Measurements from ENCODE around the gene MRPS2.
"Not testable (repeated sequence)": the region's sequence is repeated elsewhere in the genome, so short reads cannot be mapped to it uniquely, and the experiment has no call there.

MRPS2 gene

DNA sequence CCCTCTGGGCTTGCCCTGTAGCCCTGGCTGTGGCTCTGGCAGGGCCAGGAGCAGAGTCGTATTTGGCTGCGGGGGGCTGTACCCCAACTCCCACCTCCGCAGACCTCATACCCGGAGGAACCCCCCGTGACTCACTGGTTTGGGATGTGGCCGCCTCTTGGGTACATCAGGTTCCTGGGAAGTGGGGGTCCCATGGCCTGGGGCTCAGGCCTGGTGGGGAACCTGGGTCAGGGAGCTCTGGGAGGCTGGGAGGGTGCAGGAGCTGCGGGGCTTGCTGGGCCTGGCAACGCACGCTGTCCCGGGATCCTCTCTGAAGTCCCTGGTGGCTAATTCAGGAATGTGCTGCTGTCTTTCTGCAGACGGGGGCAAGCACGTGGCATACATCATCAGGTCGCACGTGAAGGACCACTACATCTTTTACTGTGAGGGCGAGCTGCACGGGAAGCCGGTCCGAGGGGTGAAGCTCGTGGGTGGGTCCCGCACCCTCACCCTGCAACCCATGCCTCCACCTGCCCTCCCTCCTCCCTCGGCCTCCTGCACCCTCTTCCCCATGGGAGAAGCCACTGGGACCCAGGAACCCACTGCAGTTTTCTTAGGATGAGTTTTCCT, 23.1 kb downstream of the MRPS2 start:
- no peaks in the 10 kb centered on the region for H3K36me3 ChIP-seq (ENCODE audit: control insufficient read depth in 5 of 5, insufficient read depth in 5 of 5, low read length in 5 of 5)
- H3K4me3 ChIP-seq (ENCODE audit: low read depth in 1 of 5, low read length in 5 of 5), result no peak overlapping the region
- no peak overlapping the region for H3K9ac ChIP-seq (ENCODE audit: low read length in 5 of 5)
- peaks cover 23 to 42% (median 36%) of the 10 kb centered on the region in 5 donors for H3K27me3 ChIP-seq (ENCODE audit: control insufficient read depth in 5 of 5, insufficient read depth in 4 of 5, low read length in 5 of 5)
- no peaks in the 10 kb centered on the region for H3K4me1 ChIP-seq (ENCODE audit: control insufficient read depth in 5 of 5, insufficient read depth in 5 of 5, low read length in 5 of 5)
- H3K9me3 ChIP-seq (ENCODE audit: control insufficient read depth in 5 of 5, low read length in 5 of 5), result no peaks in the 10 kb centered on the region
- H3K27ac ChIP-seq (ENCODE audit: low read depth, low read length), result no peak overlapping the region

- no peak overlapping the region for H3K4me3 ChIP-seq (ENCODE audit: low read depth in 1 of 5, low read length in 5 of 5)
- H3K9ac ChIP-seq (ENCODE audit: low read length in 5 of 5), result no peak overlapping the region
- H3K27ac ChIP-seq (ENCODE audit: low read depth, low read length), result no peak overlapping the region
- no peaks in the 10 kb centered on the region for H3K9me3 ChIP-seq (ENCODE audit: control insufficient read depth in 5 of 5, low read length in 5 of 5)
- H3K36me3 ChIP-seq (ENCODE audit: control insufficient read depth in 5 of 5, insufficient read depth in 5 of 5, low read length in 5 of 5), result no peaks in the 10 kb centered on the region
- H3K27me3 ChIP-seq (ENCODE audit: control insufficient read depth in 5 of 5, insufficient read depth in 4 of 5, low read length in 5 of 5), result peaks cover 23 to 42% (median 36%) of the 10 kb centered on the region in 5 donors
- H3K4me1 ChIP-seq (ENCODE audit: control insufficient read depth in 5 of 5, insufficient read depth in 5 of 5, low read length in 5 of 5), result no peaks in the 10 kb centered on the region
Measured at GRCh38 chr9:135524130-135524861, 23.8 kb downstream of the MRPS2 start.

GRCh38 chr9:135525241-135526088, 25.0 kb downstream of the MRPS2 start:
- H3K27ac ChIP-seq (ENCODE audit: low read depth, low read length), result no peak overlapping the region
- H3K27me3 ChIP-seq (ENCODE audit: control insufficient read depth in 5 of 5, insufficient read depth in 4 of 5, low read length in 5 of 5), result peaks cover 24 to 43% (median 36%) of the 10 kb centered on the region in 5 donors
- H3K4me3 ChIP-seq (ENCODE audit: low read depth in 1 of 5, low read length in 5 of 5), result no peak overlapping the region
- H3K9me3 ChIP-seq (ENCODE audit: control insufficient read depth in 5 of 5, low read length in 5 of 5), result peaks cover 0 to 3% (median 0%) of the 10 kb centered on the region in 5 donors
- no peaks in the 10 kb centered on the region for H3K4me1 ChIP-seq (ENCODE audit: control insufficient read depth in 5 of 5, insufficient read depth in 5 of 5, low read length in 5 of 5)
- no peaks in the 10 kb centered on the region for H3K36me3 ChIP-seq (ENCODE audit: control insufficient read depth in 5 of 5, insufficient read depth in 5 of 5, low read length in 5 of 5)
- H3K9ac ChIP-seq (ENCODE audit: low read length in 5 of 5), result no peak overlapping the region

GRCh38 chr9:135526089-135526729, 25.7 kb downstream of the MRPS2 start:
- Histone ChIP-seq H3K9ac (ENCODE audit: low read length in 5 of 5) (no peak overlapping the region), H3K4me3 (ENCODE audit: low read depth in 1 of 5, low read length in 5 of 5) (no peak overlapping the region), H3K27ac (ENCODE audit: low read depth, low read length) (no peak overlapping the region), H3K9me3 (ENCODE audit: control insufficient read depth in 5 of 5, low read length in 5 of 5) (peaks cover 0 to 7% (median 0%) of the 10 kb centered on the region in 5 donors), H3K27me3 (ENCODE audit: control insufficient read depth in 5 of 5, insufficient read depth in 4 of 5, low read length in 5 of 5) (peaks cover 26 to 47% (median 33%) of the 10 kb centered on the region in 5 donors), H3K4me1 (ENCODE audit: control insufficient read depth in 5 of 5, insufficient read depth in 5 of 5, low read length in 5 of 5) (no peaks in the 10 kb centered on the region), H3K36me3 (ENCODE audit: control insufficient read depth in 5 of 5, insufficient read depth in 5 of 5, low read length in 5 of 5) (no peaks in the 10 kb centered on the region)

- Histone ChIP-seq H3K9ac (ENCODE audit: low read length in 5 of 5) (no peak overlapping the region), H3K27ac (ENCODE audit: low read depth, low read length) (no peak overlapping the region), H3K36me3 (ENCODE audit: control insufficient read depth in 5 of 5, insufficient read depth in 5 of 5, low read length in 5 of 5) (no peaks in the 10 kb centered on the region), H3K4me3 (ENCODE audit: low read depth in 1 of 5, low read length in 5 of 5) (no peak overlapping the region), H3K27me3 (ENCODE audit: control insufficient read depth in 5 of 5, insufficient read depth in 4 of 5, low read length in 5 of 5) (peaks cover 27 to 46% (median 30%) of the 10 kb centered on the region in 5 donors), H3K4me1 (ENCODE audit: control insufficient read depth in 5 of 5, insufficient read depth in 5 of 5, low read length in 5 of 5) (no peaks in the 10 kb centered on the region), H3K9me3 (ENCODE audit: control insufficient read depth in 5 of 5, low read length in 5 of 5) (peaks cover 0 to 7% (median 0%) of the 10 kb centered on the region in 5 donors)
Measured at GRCh38 chr9:135526730-135527571, 26.5 kb downstream of the MRPS2 start.

GRCh38 chr9:135528842-135529435, 28.5 kb downstream of the MRPS2 start:
- not testable (repeated sequence) for H3K4me1 ChIP-seq (ENCODE audit: control insufficient read depth in 5 of 5, insufficient read depth in 5 of 5, low read length in 5 of 5); H3K9ac ChIP-seq (ENCODE audit: low read length in 5 of 5); H3K9me3 ChIP-seq (ENCODE audit: control insufficient read depth in 5 of 5, low read length in 5 of 5); H3K27ac ChIP-seq (ENCODE audit: low read depth, low read length); H3K36me3 ChIP-seq (ENCODE audit: control insufficient read depth in 5 of 5, insufficient read depth in 5 of 5, low read length in 5 of 5); H3K4me3 ChIP-seq (ENCODE audit: low read depth in 1 of 5, low read length in 5 of 5)
- H3K27me3 ChIP-seq (ENCODE audit: control insufficient read depth in 5 of 5, insufficient read depth in 4 of 5, low read length in 5 of 5), result peaks cover 15 to 35% (median 21%) of the 10 kb centered on the region in 5 donors

GRCh38 chr9:135530146-135530545, 29.7 kb downstream of the MRPS2 start:
- Histone ChIP-seq H3K4me1 (ENCODE audit: control insufficient read depth in 5 of 5, insufficient read depth in 5 of 5, low read length in 5 of 5) (no peaks in the 10 kb centered on the region), H3K9me3 (ENCODE audit: control insufficient read depth in 5 of 5, low read length in 5 of 5) (peaks cover 0 to 7% (median 0%) of the 10 kb centered on the region in 5 donors), H3K27me3 (ENCODE audit: control insufficient read depth in 5 of 5, insufficient read depth in 4 of 5, low read length in 5 of 5) (peaks cover 9 to 27% (median 18%) of the 10 kb centered on the region in 5 donors), H3K27ac (ENCODE audit: low read depth, low read length) (no peak overlapping the region), H3K4me3 (ENCODE audit: low read depth in 1 of 5, low read length in 5 of 5) (no peak overlapping the region), H3K9ac (ENCODE audit: low read length in 5 of 5) (no peak overlapping the region), H3K36me3 (ENCODE audit: control insufficient read depth in 5 of 5, insufficient read depth in 5 of 5, low read length in 5 of 5) (no peaks in the 10 kb centered on the region)

GRCh38 chr9:135531096-135531495, 30.6 kb downstream of the MRPS2 start:
- Histone ChIP-seq H3K9ac (ENCODE audit: low read length in 5 of 5) (no peak overlapping the region), H3K36me3 (ENCODE audit: control insufficient read depth in 5 of 5, insufficient read depth in 5 of 5, low read length in 5 of 5) (no peaks in the 10 kb centered on the region), H3K4me1 (ENCODE audit: control insufficient read depth in 5 of 5, insufficient read depth in 5 of 5, low read length in 5 of 5) (no peaks in the 10 kb centered on the region), H3K27me3 (ENCODE audit: control insufficient read depth in 5 of 5, insufficient read depth in 4 of 5, low read length in 5 of 5) (peaks cover 9 to 19% (median 16%) of the 10 kb centered on the region in 5 donors), H3K4me3 (ENCODE audit: low read depth in 1 of 5, low read length in 5 of 5) (no peak overlapping the region), H3K27ac (ENCODE audit: low read depth, low read length) (no peak overlapping the region), H3K9me3 (ENCODE audit: control insufficient read depth in 5 of 5, low read length in 5 of 5) (peaks cover 0 to 7% (median 0%) of the 10 kb centered on the region in 5 donors)

GRCh38 chr9:135533113-135533512, 32.6 kb downstream of the MRPS2 start:
- H3K27me3 ChIP-seq (ENCODE audit: control insufficient read depth in 5 of 5, insufficient read depth in 4 of 5, low read length in 5 of 5), result peaks cover 6 to 17% (median 10%) of the 10 kb centered on the region in 5 donors
- no peak overlapping the region for H3K27ac ChIP-seq (ENCODE audit: low read depth, low read length)
- H3K36me3 ChIP-seq (ENCODE audit: control insufficient read depth in 5 of 5, insufficient read depth in 5 of 5, low read length in 5 of 5), result no peaks in the 10 kb centered on the region
- H3K9ac ChIP-seq (ENCODE audit: low read length in 5 of 5), result no peak overlapping the region
- H3K4me3 ChIP-seq (ENCODE audit: low read depth in 1 of 5, low read length in 5 of 5), result no peak overlapping the region
- H3K4me1 ChIP-seq (ENCODE audit: control insufficient read depth in 5 of 5, insufficient read depth in 5 of 5, low read length in 5 of 5), result no peaks in the 10 kb centered on the region
- H3K9me3 ChIP-seq (ENCODE audit: control insufficient read depth in 5 of 5, low read length in 5 of 5), result peaks cover 0 to 7% (median 2%) of the 10 kb centered on the region in 5 donors

All from subcutaneous abdominal adipose tissue (tissue), 5 donors.